Midbrain (tissue), 1 donor: ENCODE measurements around the gene ECT2L.

Source experiments
- DNase-seq: peaks from one replicate; lab custom pipeline; 2025; lab: John Stamatoyannopoulos, UW

The ECT2L gene

GRCh38 chr6:138857775-138858174 is 61.9 kb downstream of the ECT2L start:
- no peak for DNase-seq

- DNase-seq, result no peak
These were observed 66.6 kb downstream of the ECT2L start for GRCh38 chr6:138862456-138862855.

- no peak for DNase-seq
These were observed 67.4 kb downstream of the ECT2L start for GRCh38 chr6:138863321-138863720.

GRCh38 chr6:138864343-138864890 is 68.5 kb downstream of the ECT2L start:
- no peak for DNase-seq

GRCh38 chr6:138865480-138866109 is 69.7 kb downstream of the ECT2L start:
- no peak for DNase-seq

GRCh38 chr6:138868181-138868580 is 72.3 kb downstream of the ECT2L start:
- no peak for DNase-seq

- DNase-seq, result no peak
These were observed 73.5 kb downstream of the ECT2L start for GRCh38 chr6:138869398-138869797.

GRCh38 chr6:138873191-138873590 is 77.3 kb downstream of the ECT2L start:
- DNase-seq, result no peak

GRCh38 chr6:138882369-138883017 is 86.6 kb downstream of the ECT2L start:
- DNase-seq, result no peak

- DNase-seq, result no peak
These were observed 89.4 kb downstream of the ECT2L start for GRCh38 chr6:138885156-138885819.

GRCh38 chr6:138891255-138891986 is 95.5 kb downstream of the ECT2L start:
- no peak for DNase-seq

GRCh38 chr6:138896104-138896756 is 100.3 kb downstream of the ECT2L start:
- DNase-seq, result no peak

- DNase-seq, result no peak
These were observed 101.1 kb downstream of the ECT2L start for GRCh38 chr6:138897031-138897430.

GRCh38 chr6:138907167-138907566 is 111.3 kb downstream of the ECT2L start:
- DNase-seq, result no peak

GRCh38 chr6:138909511-138909910 is 113.6 kb downstream of the ECT2L start:
- DNase-seq, result no peak

- no peak for DNase-seq
These were observed 114.1 kb downstream of the ECT2L start for GRCh38 chr6:138909975-138910374.

- DNase-seq, result no peak
These were observed 116.4 kb downstream of the ECT2L start for GRCh38 chr6:138912308-138912707.

GRCh38 chr6:138914701-138915100 is 118.8 kb downstream of the ECT2L start:
- DNase-seq, result no peak

- no peak for DNase-seq
These were observed 125.0 kb downstream of the ECT2L start for GRCh38 chr6:138920906-138921305.

GRCh38 chr6:138923561-138923960 is 127.7 kb downstream of the ECT2L start:
- no peak for DNase-seq

GRCh38 chr6:138925806-138926205 is 129.9 kb downstream of the ECT2L start:
- DNase-seq, result no peak

- no peak for DNase-seq
These were observed 130.7 kb downstream of the ECT2L start for GRCh38 chr6:138926579-138926978.
